ENCODE results near the gene TYK2. TPM values are rescaled to one million over a fixed set of nuclear protein-coding genes. Genes with fewer than 3 reads are reported as not detected.

Gene TYK2
- total RNA-seq, 4 donors from 2014 or later = 40.8 to 77.2 (median 53.9) TPM

DNA sequence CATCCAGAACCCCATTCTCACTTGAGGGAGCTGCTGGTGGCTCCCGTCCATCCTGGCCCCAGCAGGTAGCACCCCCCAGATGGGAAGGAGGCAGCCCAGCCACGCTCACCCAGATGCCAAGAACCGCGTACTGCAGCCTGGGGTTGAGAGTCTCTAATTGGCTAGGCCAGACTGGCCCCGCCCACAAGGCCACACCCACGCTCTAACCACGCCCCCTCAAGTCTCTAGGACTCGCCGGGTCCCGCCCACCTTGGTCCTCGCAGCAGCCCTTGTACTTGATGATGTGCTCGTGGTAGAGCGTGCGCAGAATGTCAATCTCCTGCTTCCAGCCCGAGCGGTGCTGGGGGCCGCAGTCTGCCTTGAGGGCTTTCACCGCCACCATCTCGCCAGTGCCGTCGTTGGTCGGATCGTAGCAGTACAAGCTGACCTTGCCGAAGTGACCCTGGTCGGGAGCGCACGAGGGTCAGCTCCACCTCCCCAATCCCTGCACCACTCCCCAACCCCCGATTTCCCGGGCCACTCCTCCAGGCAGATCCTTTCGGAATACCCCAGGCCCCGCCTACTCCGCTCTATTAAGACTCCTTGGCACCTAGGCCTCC lies 26.5 kb downstream of the TYK2 start:
- H3K4me3 ChIP-seq = peak overlapping the region in 1 of 2 donors; percentile 26
- peaks cover 0 to 17% (median 5%) of the 10 kb centered on the region in 3 donors for H3K4me1 ChIP-seq
- H3K36me3 ChIP-seq = peaks cover 0 to 100% of the 10 kb centered on the region in 2 donors
- ATAC-seq = peak; percentile 46
- H3K9me3 ChIP-seq = no peaks in the 10 kb centered on the region
- no peaks in the 10 kb centered on the region for H3K27me3 ChIP-seq
- peak overlapping the region in 2 of 4 donors; percentile 60 to 65 for H3K27ac ChIP-seq
- WGBS, 2 donors (ENCODE audit: low coverage in 1 of 2) = 80% methylated on average over 1 of the region's 32 CpGs; no CpG with 5 or more reads in 1 of the 2 donors
- TF ChIP-seq POLR2A (IDR thresholded peaks at IDR 0.05) (no peak), POLR2AphosphoS5 (IDR thresholded peaks at IDR 0.05) (no peak), EP300 (IDR thresholded peaks at IDR 0.05) (no peak)

DNA sequence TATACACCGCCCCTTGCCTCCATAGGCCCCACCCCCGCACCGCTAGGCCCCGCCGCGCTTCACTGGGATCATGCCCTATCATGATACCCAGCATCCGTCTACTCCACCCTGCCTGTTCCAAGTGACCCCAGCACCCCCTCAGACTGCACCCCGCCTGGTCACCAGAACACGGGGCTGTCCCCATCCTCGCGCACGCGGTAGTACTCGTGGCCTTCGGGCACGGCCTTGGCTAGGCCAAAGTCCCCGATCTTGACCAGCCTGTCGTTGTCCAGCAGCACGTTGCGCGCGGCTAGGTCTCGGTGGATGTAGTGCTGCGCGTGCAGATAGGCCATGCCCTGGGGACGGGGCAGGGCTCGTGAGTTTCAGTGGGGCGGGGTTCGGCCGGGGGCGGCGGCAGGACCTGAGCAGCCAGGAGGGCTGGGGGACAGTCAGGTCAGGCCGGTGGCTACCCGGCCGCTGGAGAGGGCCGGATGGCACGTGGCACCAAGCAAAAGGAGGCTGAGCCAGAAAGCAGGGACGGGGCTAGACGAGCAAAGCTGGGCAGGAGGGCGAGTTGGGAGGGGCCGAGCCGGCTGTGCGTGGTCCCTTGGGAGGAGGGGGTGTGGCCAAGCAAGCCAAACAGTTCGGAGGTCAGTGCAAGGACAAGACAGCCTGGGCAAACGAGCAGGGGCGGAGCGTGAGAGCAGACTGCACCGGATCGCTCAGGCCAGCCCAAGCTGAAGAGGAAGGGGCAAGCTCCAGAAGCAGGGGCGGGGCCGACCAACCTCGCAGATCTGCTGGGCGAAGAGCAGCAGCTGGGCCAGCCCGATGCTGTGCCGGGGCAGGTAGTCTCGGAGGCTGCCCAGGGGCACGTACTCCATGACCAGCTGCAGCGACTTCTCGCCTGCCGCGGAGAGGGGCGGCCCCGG lies 27.4 kb downstream of the TYK2 start:
- H3K27ac ChIP-seq = peak overlapping the region in 3 of 4 donors; percentile 43 to 65 (median 60)
- H3K4me3 ChIP-seq = peak overlapping the region in 1 of 2 donors; percentile 26
- WGBS, 2 donors (ENCODE audit: low coverage in 1 of 2) = 55 to 75% methylated on average over 11 to 17 of the region's 63 CpGs
- no peaks in the 10 kb centered on the region for H3K9me3 ChIP-seq
- H3K27me3 ChIP-seq = no peaks in the 10 kb centered on the region
- peaks cover 0 to 17% (median 5%) of the 10 kb centered on the region in 3 donors for H3K4me1 ChIP-seq
- peak; percentile 55 for ATAC-seq
- no peak for TF ChIP-seq EP300 (IDR thresholded peaks at IDR 0.05)
- no peak for TF ChIP-seq POLR2A (IDR thresholded peaks at IDR 0.05)
- no peak for TF ChIP-seq POLR2AphosphoS5 (IDR thresholded peaks at IDR 0.05)
- TF ChIP-seq CTCF (IDR thresholded peaks at IDR 0.05) = no peak
- H3K36me3 ChIP-seq = peaks cover 0 to 91% of the 10 kb centered on the region in 2 donors

DNA sequence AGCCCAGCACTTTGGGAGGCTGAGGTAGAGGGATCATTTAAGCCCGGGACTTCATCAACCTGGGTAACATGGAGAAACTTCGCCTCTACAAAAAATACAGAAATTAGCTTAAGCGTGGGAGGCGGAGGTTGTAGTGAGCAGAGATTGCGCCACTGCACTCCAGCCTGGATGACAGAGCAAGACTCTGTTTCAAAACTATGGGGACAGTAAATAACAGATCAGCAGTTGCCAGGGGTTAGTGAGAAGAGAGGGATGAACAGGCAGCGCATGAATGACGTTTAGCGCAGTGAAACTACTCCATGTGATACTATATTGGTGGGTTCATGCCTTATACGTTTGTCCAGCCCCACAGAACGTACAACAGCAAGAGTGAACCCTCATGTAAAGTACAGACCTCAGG lies 33.9 kb downstream of the TYK2 start:
- 66 to 76% methylated on average over 5 to 9 of the region's 10 CpGs for WGBS, 2 donors (ENCODE audit: low coverage in 1 of 2)
- TF ChIP-seq POLR2AphosphoS5 (IDR thresholded peaks at IDR 0.05) (no peak), CTCF (IDR thresholded peaks at IDR 0.05) (no peak), POLR2A (IDR thresholded peaks at IDR 0.05) (no peak), EP300 (IDR thresholded peaks at IDR 0.05) (no peak)

GRCh38 chr19:10344780-10345179 lies 35.6 kb downstream of the TYK2 start:
- H3K9me3 ChIP-seq = no peaks in the 10 kb centered on the region
- no peak for TF ChIP-seq POLR2AphosphoS5 (IDR thresholded peaks at IDR 0.05)
- no peak for TF ChIP-seq POLR2A (IDR thresholded peaks at IDR 0.05)
- H3K27me3 ChIP-seq = no peaks in the 10 kb centered on the region
- no peak overlapping the region for H3K27ac ChIP-seq
- no peak overlapping the region for H3K4me3 ChIP-seq
- H3K36me3 ChIP-seq = peaks cover 0 to 9% of the 10 kb centered on the region in 2 donors
- WGBS, 2 donors (ENCODE audit: low coverage in 1 of 2) = 81 to 87% methylated on average over 5 to 10 of the region's 10 CpGs
- no peak for ATAC-seq
- no peaks in the 10 kb centered on the region for H3K4me1 ChIP-seq

More for the DNA sequence above, 33.9 kb downstream of the TYK2 start:
- Histone ChIP-seq H3K4me1 (no peaks in the 10 kb centered on the region), H3K36me3 (peaks cover 0 to 26% of the 10 kb centered on the region in 2 donors), H3K27ac (no peak overlapping the region), H3K4me3 (no peak overlapping the region), H3K9me3 (no peaks in the 10 kb centered on the region), H3K27me3 (no peaks in the 10 kb centered on the region)
- peak; percentile 51 for ATAC-seq

DNA sequence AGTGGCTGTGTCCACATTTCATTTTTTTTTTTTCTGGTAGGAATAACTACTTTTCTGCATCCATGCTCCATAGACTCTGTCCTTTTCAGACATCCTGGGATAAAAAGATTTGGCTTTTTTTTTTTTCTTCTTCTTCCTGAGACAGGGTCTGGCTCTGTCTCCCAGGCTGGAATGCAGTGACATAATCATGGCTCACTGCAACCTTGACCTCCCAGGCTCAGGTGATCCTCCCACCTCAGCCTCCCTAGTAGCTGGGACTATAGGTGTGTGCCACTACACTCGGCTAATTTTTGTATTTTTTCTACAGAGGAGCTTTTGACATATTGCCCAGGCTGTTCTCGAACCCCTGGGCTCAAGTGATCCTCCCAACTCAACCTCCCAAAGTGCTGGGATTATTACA lies 36.9 kb downstream of the TYK2 start:
- Histone ChIP-seq H3K4me3 (no peak overlapping the region), H3K27me3 (no peaks in the 10 kb centered on the region), H3K27ac (no peak overlapping the region), H3K4me1 (no peaks in the 10 kb centered on the region), H3K36me3 (no peaks in the 10 kb centered on the region), H3K9me3 (no peaks in the 10 kb centered on the region)
- ATAC-seq = no peak
- 80 to 83% methylated on average over 2 of the region's 2 CpGs for WGBS, 2 donors (ENCODE audit: low coverage in 1 of 2)
- no peak for TF ChIP-seq POLR2A (IDR thresholded peaks at IDR 0.05)
- TF ChIP-seq POLR2AphosphoS5 (IDR thresholded peaks at IDR 0.05) = no peak
- TF ChIP-seq EP300 (IDR thresholded peaks at IDR 0.05) = no peak
- TF ChIP-seq CTCF (IDR thresholded peaks at IDR 0.05) = no peak
